ENCODE data around the gene PRSS38.

- TF ChIP-seq EZH2 (IDR thresholded peaks at IDR 0.05; ENCODE audit: low read length, missing control alignments): no peak
- TF ChIP-seq, protein P1, sequence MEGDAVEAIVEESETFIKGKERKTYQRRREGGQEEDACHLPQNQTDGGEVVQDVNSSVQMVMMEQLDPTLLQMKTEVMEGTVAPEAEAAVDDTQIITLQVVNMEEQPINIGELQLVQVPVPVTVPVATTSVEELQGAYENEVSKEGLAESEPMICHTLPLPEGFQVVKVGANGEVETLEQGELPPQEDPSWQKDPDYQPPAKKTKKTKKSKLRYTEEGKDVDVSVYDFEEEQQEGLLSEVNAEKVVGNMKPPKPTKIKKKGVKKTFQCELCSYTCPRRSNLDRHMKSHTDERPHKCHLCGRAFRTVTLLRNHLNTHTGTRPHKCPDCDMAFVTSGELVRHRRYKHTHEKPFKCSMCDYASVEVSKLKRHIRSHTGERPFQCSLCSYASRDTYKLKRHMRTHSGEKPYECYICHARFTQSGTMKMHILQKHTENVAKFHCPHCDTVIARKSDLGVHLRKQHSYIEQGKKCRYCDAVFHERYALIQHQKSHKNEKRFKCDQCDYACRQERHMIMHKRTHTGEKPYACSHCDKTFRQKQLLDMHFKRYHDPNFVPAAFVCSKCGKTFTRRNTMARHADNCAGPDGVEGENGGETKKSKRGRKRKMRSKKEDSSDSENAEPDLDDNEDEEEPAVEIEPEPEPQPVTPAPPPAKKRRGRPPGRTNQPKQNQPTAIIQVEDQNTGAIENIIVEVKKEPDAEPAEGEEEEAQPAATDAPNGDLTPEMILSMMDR (conservative IDR thresholded peaks at IDR 0.05 in 1 of 2, IDR thresholded peaks at IDR 0.05 in 1 of 2; ENCODE audit: low read depth in 1 of 2, low read length in 2 of 2): no peak
Observed at GRCh38 chr1:227767401-227768124, 47.9 kb upstream of the PRSS38 start.

Data from fibroblast of lung (primary cell).